ENCODE results near the gene SCN4B. TPM values are rescaled to one million over a fixed set of nuclear protein-coding genes. Genes with fewer than 3 reads are reported as not detected.
A peak's percentile ranks its signal among the peaks of the same experiment; 100 is the strongest.

Gene SCN4B, protein sequence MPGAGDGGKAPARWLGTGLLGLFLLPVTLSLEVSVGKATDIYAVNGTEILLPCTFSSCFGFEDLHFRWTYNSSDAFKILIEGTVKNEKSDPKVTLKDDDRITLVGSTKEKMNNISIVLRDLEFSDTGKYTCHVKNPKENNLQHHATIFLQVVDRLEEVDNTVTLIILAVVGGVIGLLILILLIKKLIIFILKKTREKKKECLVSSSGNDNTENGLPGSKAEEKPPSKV
- polyA plus RNA-seq (2013) = 0.04 and 0.06 TPM in 2 replicates

DNA sequence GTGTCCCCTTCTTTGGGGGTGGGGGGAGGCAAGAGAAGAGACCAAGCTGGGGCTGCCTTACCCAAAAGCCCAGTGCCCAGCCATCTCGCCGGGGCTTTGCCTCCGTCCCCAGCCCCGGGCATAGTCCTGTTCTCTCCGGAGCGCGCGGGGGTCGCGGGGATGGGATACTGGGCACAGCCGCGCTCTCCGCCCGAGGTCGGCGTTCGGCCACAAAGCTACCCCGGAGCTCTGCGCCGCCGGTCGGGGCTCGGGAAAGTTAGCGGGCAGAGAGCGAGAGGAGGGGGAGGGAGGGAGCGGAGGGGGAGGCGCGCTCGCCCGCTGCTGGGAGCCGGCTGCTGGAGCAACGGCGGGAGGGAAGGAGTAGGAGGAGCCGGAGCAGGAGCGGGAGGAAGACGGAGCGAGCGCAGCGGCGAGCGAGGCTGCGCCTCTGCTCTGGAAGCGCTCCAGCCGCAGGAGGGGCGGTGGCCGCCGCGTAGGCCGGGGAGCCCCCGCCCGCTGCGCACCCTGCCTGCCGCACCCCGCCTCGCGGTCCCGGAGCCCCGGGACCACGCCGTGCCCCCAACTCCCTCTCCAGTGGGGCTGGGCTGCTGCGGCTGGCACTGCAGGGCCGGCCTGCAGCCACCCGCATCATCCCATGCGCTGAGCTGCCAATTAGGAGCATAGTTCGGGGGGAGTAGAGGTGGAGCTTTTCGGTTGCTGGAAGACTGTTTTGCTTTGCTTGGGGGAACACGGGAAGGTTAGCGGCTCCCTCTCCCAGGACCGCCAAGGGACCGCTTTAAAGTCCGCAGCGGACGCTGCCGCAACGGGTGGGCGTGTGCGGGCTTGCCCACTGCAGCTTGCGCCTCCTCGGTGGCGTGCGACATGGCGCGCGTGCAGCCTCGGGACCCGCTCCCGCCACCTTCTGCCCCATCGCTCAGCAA lies at the start of gene SCN4B:
Gene SCN4B, minus strand, starts transcription at position 272 of the 920 bp plus-strand sequence. Its CDS starts 150 bp downstream, at position 122.
- no peak within 1 kb of the TSS for H3K27ac ChIP-seq (ENCODE audit: low read depth, low read length)
- H3K18ac ChIP-seq (ENCODE audit: low read length) = no peak within 1 kb of the TSS
- no CpG with 5 or more reads among the region's 88 CpGs for WGBS (ENCODE audit: extremely low coverage, insufficient coverage, insufficient read length)
- H3K9ac ChIP-seq (ENCODE audit: low read length) = no peak within 1 kb of the TSS
- H3K27me3 ChIP-seq (ENCODE audit: insufficient read depth, low read length) = peaks cover 74% of the 10 kb centered on the region
- H3K14ac ChIP-seq (ENCODE audit: low read length) = no peak within 1 kb of the TSS
- H3K9me3 ChIP-seq (ENCODE audit: insufficient read depth, low read depth, low read length) = peaks cover 15% of the 10 kb centered on the region
- no peak within 1 kb of the TSS for H2BK120ac ChIP-seq (ENCODE audit: insufficient read depth, low read length, poor library complexity)
- peak within 1 kb of the TSS; percentile 17 for H2AFZ ChIP-seq (ENCODE audit: insufficient read depth, low read length, poor library complexity)
- H3K4me3 ChIP-seq (ENCODE audit: low read depth, low read length) = peak within 1 kb of the TSS; percentile 50
- peak within 1 kb of the TSS; percentile 86 for H3K4me2 ChIP-seq (ENCODE audit: low read length)
- H3K79me1 ChIP-seq (ENCODE audit: low read length) = no peaks in the 10 kb centered on the region
- peak; percentile 12 to 53 for DNase-seq
- H4K91ac ChIP-seq (ENCODE audit: low read depth, low read length) = no peak within 1 kb of the TSS
- no peak within 1 kb of the TSS for H2BK12ac ChIP-seq (ENCODE audit: low read length)
- no peaks in the 10 kb centered on the region for H3K79me2 ChIP-seq (ENCODE audit: control insufficient read depth, insufficient read depth, low read length, poor library complexity)
- H3K23ac ChIP-seq (ENCODE audit: low read length) = no peak within 1 kb of the TSS
- peak within 1 kb of the TSS; percentile 13 for H4K12ac ChIP-seq (ENCODE audit: low read depth, low read length)
- no peaks in the 10 kb centered on the region for H3K36me3 ChIP-seq (ENCODE audit: control insufficient read depth in 1 of 2, insufficient read depth in 2 of 2, low read length in 2 of 2)
- no peak within 1 kb of the TSS for H4K8ac ChIP-seq (ENCODE audit: low read depth, low read length)
- no peak within 1 kb of the TSS for H2BK5ac ChIP-seq (ENCODE audit: low read depth, low read length, poor library complexity)
- H2AK5ac ChIP-seq (ENCODE audit: low read length) = no peak within 1 kb of the TSS
- H3K4ac ChIP-seq (ENCODE audit: low read depth, low read length) = no peak within 1 kb of the TSS
- peaks cover 5% of the 10 kb centered on the region in 2 experiments for H3K4me1 ChIP-seq (ENCODE audit: control insufficient read depth in 1 of 2, insufficient read depth in 2 of 2, low read length in 2 of 2)

DNA sequence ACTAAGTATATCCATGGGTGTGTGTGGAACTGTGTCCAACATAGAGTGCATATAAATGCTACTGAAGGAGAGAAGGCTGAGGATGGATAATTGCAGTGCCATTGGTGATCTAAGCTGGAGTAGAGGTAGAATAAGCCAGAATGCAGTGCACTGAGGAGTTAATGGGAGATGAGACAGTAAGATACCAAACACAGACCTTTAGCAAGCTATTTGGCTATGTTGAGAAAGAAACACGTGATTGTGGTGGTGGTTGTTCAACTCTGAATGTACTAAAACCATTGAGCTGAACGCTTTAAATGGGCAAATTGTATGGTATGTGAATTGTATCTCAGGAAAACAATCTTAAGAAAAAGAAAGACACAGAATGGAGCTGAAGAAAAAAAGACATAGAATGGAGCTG lies 49.3 kb upstream of the SCN4B start:
- Histone ChIP-seq H3K4me2 (ENCODE audit: low read length) (no peak overlapping the region), H3K27me3 (ENCODE audit: insufficient read depth, low read length) (peaks cover 2% of the 10 kb centered on the region), H3K9ac (ENCODE audit: low read length) (no peak overlapping the region), H2BK5ac (ENCODE audit: low read depth, low read length, poor library complexity) (no peak overlapping the region), H3K36me3 (ENCODE audit: control insufficient read depth in 1 of 2, insufficient read depth in 2 of 2, low read length in 2 of 2) (no peaks in the 10 kb centered on the region), H2BK12ac (ENCODE audit: low read length) (no peak overlapping the region), H2BK120ac (ENCODE audit: insufficient read depth, low read length, poor library complexity) (no peak overlapping the region), H3K79me2 (ENCODE audit: control insufficient read depth, insufficient read depth, low read length, poor library complexity) (no peaks in the 10 kb centered on the region), H4K12ac (ENCODE audit: low read depth, low read length) (no peak overlapping the region), H3K4me1 (ENCODE audit: control insufficient read depth in 1 of 2, insufficient read depth in 2 of 2, low read length in 2 of 2) (no peaks in the 10 kb centered on the region), H3K27ac (ENCODE audit: low read depth, low read length) (no peak overlapping the region), H4K8ac (ENCODE audit: low read depth, low read length) (no peak overlapping the region), H3K18ac (ENCODE audit: low read length) (no peak overlapping the region), H3K4me3 (ENCODE audit: low read depth, low read length) (no peak overlapping the region), H4K91ac (ENCODE audit: low read depth, low read length) (no peak overlapping the region), H3K4ac (ENCODE audit: low read depth, low read length) (no peak overlapping the region), H3K79me1 (ENCODE audit: low read length) (no peaks in the 10 kb centered on the region), H2AFZ (ENCODE audit: insufficient read depth, low read length, poor library complexity) (no peak overlapping the region), H3K9me3 (ENCODE audit: insufficient read depth, low read depth, low read length) (no peaks in the 10 kb centered on the region), H3K23ac (ENCODE audit: low read length) (no peak overlapping the region), H2AK5ac (ENCODE audit: low read length) (no peak overlapping the region), H3K14ac (ENCODE audit: low read length) (no peak overlapping the region)
- no peak for DNase-seq
- no CpG with 5 or more reads among the region's 2 CpGs for WGBS (ENCODE audit: extremely low coverage, insufficient coverage, insufficient read length)

DNA sequence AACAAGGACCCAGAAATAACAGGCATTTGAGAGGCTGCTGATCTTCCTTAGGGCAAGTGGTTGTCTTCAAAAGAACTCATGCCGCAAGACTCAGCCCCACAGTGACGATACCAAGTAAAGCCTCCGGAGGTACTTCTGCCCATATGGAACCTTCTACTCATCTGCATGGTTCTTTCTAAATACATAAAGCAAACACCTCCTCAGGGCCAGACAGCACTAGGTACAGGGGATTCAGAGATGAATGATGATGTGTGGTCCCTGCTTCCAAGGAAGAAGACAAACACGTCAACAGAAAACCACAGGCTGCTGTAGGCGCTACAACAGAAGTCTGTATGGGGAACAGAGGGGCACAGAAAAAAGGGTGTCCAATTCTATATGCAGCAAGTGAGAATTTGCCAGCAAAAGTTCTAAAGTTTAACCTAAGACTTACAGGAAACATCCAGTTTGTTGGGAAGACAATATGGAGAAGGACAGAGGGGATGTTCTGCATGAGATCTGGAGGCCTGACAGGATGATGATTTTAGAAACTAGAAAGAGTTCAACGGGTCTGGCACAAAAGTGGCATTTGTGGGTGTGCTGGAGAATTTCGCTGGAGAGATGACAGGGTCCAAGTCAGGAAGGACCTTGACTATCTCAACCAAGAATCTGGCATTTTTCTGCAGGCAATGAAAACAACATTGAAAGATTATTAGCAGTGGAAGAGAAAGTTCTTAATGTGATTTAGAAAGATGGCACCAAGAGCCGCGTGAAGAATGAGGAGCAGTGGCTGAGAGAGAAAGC lies 48.5 kb upstream of the SCN4B start:
- Histone ChIP-seq H2BK120ac (ENCODE audit: insufficient read depth, low read length, poor library complexity) (no peak overlapping the region), H3K9ac (ENCODE audit: low read length) (no peak overlapping the region), H3K14ac (ENCODE audit: low read length) (no peak overlapping the region), H3K18ac (ENCODE audit: low read length) (no peak overlapping the region), H3K79me1 (ENCODE audit: low read length) (no peaks in the 10 kb centered on the region), H2AK5ac (ENCODE audit: low read length) (no peak overlapping the region), H3K4me2 (ENCODE audit: low read length) (no peak overlapping the region), H3K4me3 (ENCODE audit: low read depth, low read length) (no peak overlapping the region), H3K27me3 (ENCODE audit: insufficient read depth, low read length) (peaks cover 2% of the 10 kb centered on the region), H3K23ac (ENCODE audit: low read length) (no peak overlapping the region), H4K8ac (ENCODE audit: low read depth, low read length) (no peak overlapping the region), H2BK5ac (ENCODE audit: low read depth, low read length, poor library complexity) (no peak overlapping the region), H2AFZ (ENCODE audit: insufficient read depth, low read length, poor library complexity) (no peak overlapping the region), H2BK12ac (ENCODE audit: low read length) (no peak overlapping the region), H3K4ac (ENCODE audit: low read depth, low read length) (no peak overlapping the region), H3K9me3 (ENCODE audit: insufficient read depth, low read depth, low read length) (no peaks in the 10 kb centered on the region), H3K27ac (ENCODE audit: low read depth, low read length) (no peak overlapping the region), H3K79me2 (ENCODE audit: control insufficient read depth, insufficient read depth, low read length, poor library complexity) (no peaks in the 10 kb centered on the region), H4K91ac (ENCODE audit: low read depth, low read length) (no peak overlapping the region), H3K36me3 (ENCODE audit: control insufficient read depth in 1 of 2, insufficient read depth in 2 of 2, low read length in 2 of 2) (no peaks in the 10 kb centered on the region), H4K12ac (ENCODE audit: low read depth, low read length) (no peak overlapping the region), H3K4me1 (ENCODE audit: control insufficient read depth in 1 of 2, insufficient read depth in 2 of 2, low read length in 2 of 2) (no peaks in the 10 kb centered on the region)
- no peak for DNase-seq
- no CpG with 5 or more reads among the region's 9 CpGs for WGBS (ENCODE audit: extremely low coverage, insufficient coverage, insufficient read length)

DNA sequence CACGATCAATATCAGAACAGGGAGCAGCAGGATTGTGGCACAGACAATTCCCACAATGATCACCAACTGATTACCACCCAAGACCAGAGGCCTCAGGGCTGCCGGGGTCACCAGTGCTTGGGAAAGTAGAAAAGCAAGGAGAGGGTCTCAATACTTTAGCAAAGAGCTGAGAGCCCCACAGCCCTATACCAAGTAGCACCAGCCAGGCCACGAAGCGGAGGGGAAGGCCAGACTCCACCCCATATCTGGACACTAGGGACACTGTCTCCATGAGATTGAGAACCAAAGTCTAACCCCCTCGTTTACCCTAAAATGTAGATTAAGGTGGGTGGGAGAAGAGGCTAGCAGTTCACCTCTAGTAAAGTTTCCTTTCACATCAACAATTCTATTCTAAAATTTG lies 47.9 kb upstream of the SCN4B start:
- Histone ChIP-seq H3K27me3 (ENCODE audit: insufficient read depth, low read length) (peaks cover 2% of the 10 kb centered on the region), H3K27ac (ENCODE audit: low read depth, low read length) (no peak overlapping the region), H3K23ac (ENCODE audit: low read length) (no peak overlapping the region), H3K79me1 (ENCODE audit: low read length) (no peaks in the 10 kb centered on the region), H4K8ac (ENCODE audit: low read depth, low read length) (no peak overlapping the region), H2BK5ac (ENCODE audit: low read depth, low read length, poor library complexity) (no peak overlapping the region), H4K91ac (ENCODE audit: low read depth, low read length) (no peak overlapping the region), H4K12ac (ENCODE audit: low read depth, low read length) (no peak overlapping the region), H2BK120ac (ENCODE audit: insufficient read depth, low read length, poor library complexity) (no peak overlapping the region), H3K9ac (ENCODE audit: low read length) (no peak overlapping the region), H2BK12ac (ENCODE audit: low read length) (no peak overlapping the region), H3K4me1 (ENCODE audit: control insufficient read depth in 1 of 2, insufficient read depth in 2 of 2, low read length in 2 of 2) (no peaks in the 10 kb centered on the region), H2AFZ (ENCODE audit: insufficient read depth, low read length, poor library complexity) (no peak overlapping the region), H3K18ac (ENCODE audit: low read length) (no peak overlapping the region), H3K4me2 (ENCODE audit: low read length) (no peak overlapping the region), H3K14ac (ENCODE audit: low read length) (no peak overlapping the region), H3K79me2 (ENCODE audit: control insufficient read depth, insufficient read depth, low read length, poor library complexity) (no peaks in the 10 kb centered on the region), H3K4ac (ENCODE audit: low read depth, low read length) (no peak overlapping the region), H2AK5ac (ENCODE audit: low read length) (no peak overlapping the region), H3K36me3 (ENCODE audit: control insufficient read depth in 1 of 2, insufficient read depth in 2 of 2, low read length in 2 of 2) (no peaks in the 10 kb centered on the region), H3K9me3 (ENCODE audit: insufficient read depth, low read depth, low read length) (no peaks in the 10 kb centered on the region), H3K4me3 (ENCODE audit: low read depth, low read length) (no peak overlapping the region)
- WGBS (ENCODE audit: extremely low coverage, insufficient coverage, insufficient read length) = no CpG with 5 or more reads among the region's 5 CpGs
- DNase-seq = no peak

All from trophoblast cell (in vitro differentiated cells and primary cell).